HTR-8/SVneo (cell line): ENCODE results near the gene TAB2.
"Not testable (repeated sequence)": the region's sequence is repeated elsewhere in the genome, so short reads cannot be mapped to it uniquely, and the experiment has no call there.

Experiments
- DNase-seq: peaks from one replicate; pipeline ENCODE4 v3.0.0; 2011; ENCODE audit warnings: low spot score, mixed read lengths; ENCODE audit not compliant: insufficient read length
- FAIRE-seq: peaks from 2 replicates; lab custom pipeline; 2011; peaks lifted over from hg19 to GRCh38; lab: Jason Lieb, UNC

The TAB2 gene

GRCh38 chr6:149435919-149436586 lies 118.5 kb downstream of the TAB2 start:
- DNase-seq (no peak), FAIRE-seq (no peak)

GRCh38 chr6:149436647-149437046 lies 119.1 kb downstream of the TAB2 start:
- no peak for FAIRE-seq

GRCh38 chr6:149437212-149437611 lies 119.7 kb downstream of the TAB2 start:
- DNase-seq, result no peak
- FAIRE-seq, result no peak

More at GRCh38 chr6:149436647-149437046, 119.1 kb downstream of the TAB2 start:
- no peak for DNase-seq

- DNase-seq (no peak), FAIRE-seq (no peak)
Measured at GRCh38 chr6:149438855-149439254, 121.3 kb downstream of the TAB2 start.

GRCh38 chr6:149439626-149440025 lies 122.1 kb downstream of the TAB2 start:
- no peak for FAIRE-seq

GRCh38 chr6:149440735-149441671 lies 123.5 kb downstream of the TAB2 start:
- FAIRE-seq (no peak), DNase-seq (peak; percentile 66)

More at GRCh38 chr6:149439626-149440025, 122.1 kb downstream of the TAB2 start:
- DNase-seq, result no peak

- FAIRE-seq (no peak), DNase-seq (no peak)
Measured at GRCh38 chr6:149441740-149442139, 124.2 kb downstream of the TAB2 start.

GRCh38 chr6:149443411-149444181 lies 126.1 kb downstream of the TAB2 start:
- no peak for DNase-seq
- FAIRE-seq, result no peak

- FAIRE-seq, DNase-seq: not testable (repeated sequence)
Measured at GRCh38 chr6:149444360-149445094, 127.0 kb downstream of the TAB2 start.

GRCh38 chr6:149445095-149445466 lies 127.6 kb downstream of the TAB2 start:
- no peak for DNase-seq

GRCh38 chr6:149445573-149445972 lies 128.1 kb downstream of the TAB2 start:
- FAIRE-seq, result no peak
- no peak for DNase-seq

More at GRCh38 chr6:149445095-149445466, 127.6 kb downstream of the TAB2 start:
- no peak for FAIRE-seq

- FAIRE-seq, result no peak
Measured at GRCh38 chr6:149446791-149447376, 129.4 kb downstream of the TAB2 start.

GRCh38 chr6:149448821-149449453 lies 131.4 kb downstream of the TAB2 start:
- FAIRE-seq (no peak), DNase-seq (no peak)

More at GRCh38 chr6:149446791-149447376, 129.4 kb downstream of the TAB2 start:
- no peak for DNase-seq

GRCh38 chr6:149449831-149450678 lies 132.5 kb downstream of the TAB2 start:
- DNase-seq (no peak), FAIRE-seq (no peak)

- FAIRE-seq (no peak), DNase-seq (no peak)
Measured at GRCh38 chr6:149450679-149451375, 133.3 kb downstream of the TAB2 start.

GRCh38 chr6:149451376-149452036 lies 134.0 kb downstream of the TAB2 start:
- FAIRE-seq, result no peak

More at GRCh38 chr6:149451376-149452036, 134.0 kb downstream of the TAB2 start:
- DNase-seq, result no peak
